ENCODE results near the gene CDK14.

GRCh38 chr7:90843472-90843871, 247.4 kb downstream of the CDK14 start:
- TF ChIP-seq POLR2AphosphoS5 (IDR thresholded peaks at IDR 0.05; ENCODE audit: low read depth) (no peak), CTCF (IDR thresholded peaks at IDR 0.05; ENCODE audit: insufficient read depth, low read length) (no peak), GABPA (IDR thresholded peaks at IDR 0.05; ENCODE audit: low read depth) (no peak)
